B cell (primary cell): ENCODE measurements around the gene CDC73. TPM values are rescaled to one million over a fixed set of nuclear protein-coding genes. Genes with fewer than 3 reads are reported as not detected.

Experiments used
- ATAC-seq: fragments of 200-7000 bp; cut with Tn5 transposase; one replicate; pipeline ENCODE4 v1.10.0; 2021; ENCODE audit warnings: low read depth, mild to moderate bottlenecking, moderate number of reproducible peaks, moderate library complexity
- CTCF ChIA-PET: fragments of 350-600 bp; sonication (Branson Sonifier 250); formaldehyde crosslinking; loops from one replicate; lab custom pipeline; 2021; ENCODE audit warnings: antibody characterized with exemption, inconsistent platforms; lab: Charles Lee
- POLR2A ChIA-PET: fragments of 350-600 bp; sonication (Branson Sonifier 250); formaldehyde crosslinking; loops from one replicate; lab custom pipeline; 2021; ENCODE audit warnings: antibody characterized with exemption; lab: Charles Lee
- DNase-seq: peaks from one replicate; pipeline ENCODE4 v3.0.0; 2013
- H2AFZ ChIP-seq: 2 replicates; pipeline ENCODE4 v1.6.1; 2012; ENCODE audit warnings: mild to moderate bottlenecking, low read depth, low read length; ENCODE audit not compliant: insufficient read depth, poor library complexity, severe bottlenecking
- H3K27ac ChIP-seq, 2 donors: 1 replicate in 1 of 2; 2 replicates in 1 of 2; pipeline ENCODE4 v1.5.1; 2012 to 2013; ENCODE audit warnings: low read length in 2 of 2, mild to moderate bottlenecking in 2 of 2, moderate library complexity in 1 of 2
- H3K27me3 ChIP-seq, 4 experiments: fragments of 200-600 bp in 1 of 4; sonication (generic) in 1 of 4; replicated peaks in 1 of 4; 1 replicate in 2 of 4; 2 replicates in 2 of 4; pipeline versions ENCODE4 v1.6.1 to v1.7.0; 2013 to 2016; ENCODE audit warnings: low read length in 3 of 4, mild to moderate bottlenecking in 2 of 4, mixed read lengths in 1 of 4, moderate library complexity in 1 of 4; ENCODE audit not compliant: insufficient read depth in 4 of 4, control insufficient read depth in 3 of 4; ENCODE audit errors: control extremely low read depth in 1 of 4
- H3K36me3 ChIP-seq, 2 experiments: replicated peaks in 1 of 2; 1 replicate in 1 of 2; 2 replicates in 1 of 2; pipeline versions ENCODE4 v1.6.1 to v1.7.1; 2013; ENCODE audit warnings: low read length in 1 of 2; ENCODE audit not compliant: insufficient read depth in 2 of 2, control insufficient read depth in 1 of 2; ENCODE audit errors: control extremely low read depth in 1 of 2, extremely low read depth in 1 of 2
- H3K4me1 ChIP-seq, 2 donors: fragments of 200-600 bp in 1 of 2; sonication (generic) in 1 of 2; 1 replicate in 1 of 2; 2 replicates in 1 of 2; pipeline versions ENCODE4 v1.5.1 to v1.6.1; 2013 to 2017; ENCODE audit warnings: low read length in 2 of 2; ENCODE audit not compliant: control insufficient read depth in 2 of 2, insufficient read depth in 2 of 2
- H3K4me2 ChIP-seq: replicated peaks from 2 replicates; pipeline ENCODE3; 2012; ENCODE audit warnings: mild to moderate bottlenecking, low read depth, low read length; ENCODE audit not compliant: poor library complexity, severe bottlenecking
- H3K4me3 ChIP-seq, 5 experiments: fragments of 200-600 bp in 1 of 5; sonication (generic) in 1 of 5; 1 replicate in 3 of 5; 2 replicates in 2 of 5; pipeline versions ENCODE4 v1.5.1 to v1.7.0; 2011 to 2016; ENCODE audit warnings: low read length in 4 of 5, mild to moderate bottlenecking in 4 of 5, low read depth in 2 of 5, control low read depth in 1 of 5, moderate library complexity in 1 of 5; ENCODE audit not compliant: insufficient read depth in 1 of 5; ENCODE audit errors: control extremely low read depth in 1 of 5, extremely low read depth in 1 of 5
- H3K79me2 ChIP-seq: fragments of 200-600 bp; sonication (generic); one replicate; pipeline ENCODE4 v1.6.0; 2016; ENCODE audit warnings: low read length; ENCODE audit not compliant: control insufficient read depth, insufficient read depth
- H3K9ac ChIP-seq: fragments of 200-600 bp; sonication (generic); 2 replicates; pipeline ENCODE4 v1.6.1; 2017; ENCODE audit warnings: mild to moderate bottlenecking, low read length, moderate library complexity
- H3K9me3 ChIP-seq, 3 donors: one replicate each; pipeline versions ENCODE4 v1.6.1 to v1.7.1; 2013; ENCODE audit warnings: low read length in 2 of 3; ENCODE audit not compliant: control insufficient read depth in 2 of 3, insufficient read depth in 1 of 3; ENCODE audit errors: control extremely low read depth in 1 of 3
- H4K20me1 ChIP-seq: 2 replicates; pipeline ENCODE4 v1.6.0; 2012; ENCODE audit warnings: mild to moderate bottlenecking, low read length; ENCODE audit not compliant: insufficient read depth, control insufficient read depth, poor library complexity, severe bottlenecking
- H3K27ac Mint-ChIP-seq: one replicate; pipeline ENCODE4 v1.8.0; 2021; ENCODE audit warnings: mixed read lengths
- H3K27me3 Mint-ChIP-seq: one replicate; pipeline ENCODE4 v1.8.0; 2021; ENCODE audit warnings: mixed read lengths
- H3K4me1 Mint-ChIP-seq: one replicate; pipeline ENCODE4 v1.8.0; 2021; ENCODE audit warnings: mixed read lengths
- H3K4me3 Mint-ChIP-seq: one replicate; pipeline ENCODE4 v1.8.0; 2021; ENCODE audit warnings: mixed read lengths
- H3K9me3 Mint-ChIP-seq: one replicate; pipeline ENCODE4 v1.8.0; 2022; ENCODE audit warnings: mixed read lengths; ENCODE audit not compliant: insufficient read depth
- CTCF ChIP-seq: fragments of 200-600 bp; IDR thresholded peaks from one replicate; pipeline ENCODE4 v1.8.0; 2022; ENCODE audit warnings: antibody characterized with exemption, mild to moderate bottlenecking
- EZH2 ChIP-seq: IDR thresholded peaks from 2 replicates; pipeline ENCODE4 v1.6.1; 2012; ENCODE audit warnings: borderline replicate concordance, low read depth, mild to moderate bottlenecking, moderate library complexity, low read length; ENCODE audit not compliant: insufficient read depth, poor library complexity, severe bottlenecking
- WGBS: methylation state at CpG from one replicate; pipeline ENCODE4 v1.1.5; 2013; ENCODE audit warnings: missing lambda C conversion rate; ENCODE audit not compliant: insufficient coverage; 5-methylcytosine and 5-hydroxymethylcytosine counted together
- intact Hi-C: fragments of 100-400 bp; cut with micrococcal nuclease; formaldehyde crosslinking; loops from one replicate; pipeline ENCODE4 v1.10.0; 2022
- polyA plus RNA-seq: library from polyadenylated mRNA; depleted of rRNA; stranded (reverse); fragments of >200 nt; gene quantifications from 2 replicates; pipeline ENCODE4 v1.2.3, GENCODE V29; 2012
- total RNA-seq, 2 donors: library from RNA; stranded (reverse); fragments of 120-200 nt in 1 of 2; gene quantifications; 1 replicate in 1 of 2; 2 replicates in 1 of 2; pipeline versions ENCODE4 v1.2.3 to v1.2.4, GENCODE V29; 2013 to 2022

The CDC73 gene
- total and polyA plus RNA-seq, 2 donors (not counting 1 experiment from before 2014, with no cell fraction given), result 6.1 to 71.7 TPM

GRCh38 chr1:193183019-193183627 lies 61.3 kb downstream of the CDC73 start:
- H3K4me1 Mint-ChIP-seq, result peaks cover 20% of the 10 kb centered on the region
- no CpG with 5 or more reads among the region's 2 CpGs for WGBS
- Histone ChIP-seq H3K9ac (no peak overlapping the region), H3K79me2 (peaks cover 25% of the 10 kb centered on the region), H3K4me2 (no peak overlapping the region), H4K20me1 (peaks cover 25% of the 10 kb centered on the region), H3K4me3 (no peak overlapping the region), H3K4me1 (peaks cover 4 to 13% of the 10 kb centered on the region in 2 donors), H3K27me3 (no peaks in the 10 kb centered on the region), H2AFZ (no peak overlapping the region), H3K36me3 (no peaks in the 10 kb centered on the region), H3K9me3 (no peaks in the 10 kb centered on the region), H3K27ac (no peak overlapping the region)
- TF ChIP-seq EZH2 (no peak), CTCF (peak; percentile 99)
- no peak overlapping the region for H3K4me3 Mint-ChIP-seq
- ATAC-seq, result peak; percentile 54
- peak; percentile 64 for DNase-seq
- ChIA-PET CTCF (interaction anchor here (0.9 to 1.6 kb wide), 7 partner anchors 14 to 1114 kb away, joined by 3 to 5 read pairs (median 3); no protein-coding TSS in a partner anchor), POLR2A (no interaction called here)
- no peaks in the 10 kb centered on the region for H3K9me3 Mint-ChIP-seq
- H3K27ac Mint-ChIP-seq, result no peak overlapping the region
- intact Hi-C loops, result loop anchor here (1.0 kb wide), 1 partner anchor 1112 kb away; no protein-coding TSS in a partner anchor
- H3K27me3 Mint-ChIP-seq, result no peaks in the 10 kb centered on the region

- no peaks in the 10 kb centered on the region for H3K9me3 Mint-ChIP-seq
- no peaks in the 10 kb centered on the region for H3K27me3 Mint-ChIP-seq
- H3K27ac Mint-ChIP-seq, result no peak overlapping the region
- POLR2A ChIA-PET, result no interaction called here
- Histone ChIP-seq H4K20me1 (peaks cover 35% of the 10 kb centered on the region), H3K27ac (no peak overlapping the region), H3K4me2 (no peak overlapping the region), H3K36me3 (no peaks in the 10 kb centered on the region), H3K4me3 (no peak overlapping the region), H3K9ac (no peak overlapping the region), H3K9me3 (no peaks in the 10 kb centered on the region), H3K27me3 (no peaks in the 10 kb centered on the region), H2AFZ (no peak overlapping the region), H3K4me1 (peaks cover 4 to 13% of the 10 kb centered on the region in 2 donors), H3K79me2 (peaks cover 42% of the 10 kb centered on the region)
- H3K4me3 Mint-ChIP-seq, result no peak overlapping the region
- peaks cover 23% of the 10 kb centered on the region for H3K4me1 Mint-ChIP-seq
- TF ChIP-seq EZH2 (no peak), CTCF (no peak)
- CTCF ChIA-PET, result interaction anchor here (1.2 kb wide), 1 partner anchor 1110 kb away, joined by 5 read pairs; no protein-coding TSS in a partner anchor
- no peak for ATAC-seq
- intact Hi-C loops, result no loop called here
- DNase-seq, result no peak
- WGBS, result no CpG with 5 or more reads among the region's 1 CpG
These were observed 62.9 kb downstream of the CDC73 start for GRCh38 chr1:193184776-193185175.
